KMS-11 (cell line): Measurements from ENCODE around the gene ATP6V1C2.

Source experiments
- H2AFZ ChIP-seq: fragments of 200-600 bp; sonication (generic); 2 replicates; pipeline ENCODE4 v1.6.1; 2016; ENCODE audit warnings: antibody characterized with exemption, mixed run types, low read depth
- H3K27ac ChIP-seq: fragments of 200-600 bp; sonication (generic); 2 replicates; pipeline ENCODE4 v1.6.1; 2016; ENCODE audit warnings: mild to moderate bottlenecking, mixed run types
- H3K27me3 ChIP-seq: fragments of 200-600 bp; sonication (generic); 2 replicates; pipeline ENCODE4 v1.6.1; 2017; ENCODE audit warnings: mild to moderate bottlenecking, low read depth, mixed run types, moderate library complexity; ENCODE audit not compliant: insufficient read depth
- H3K36me3 ChIP-seq: fragments of 200-600 bp; sonication (generic); 2 replicates; pipeline ENCODE4 v1.6.1; 2017; ENCODE audit warnings: mild to moderate bottlenecking, mixed run types; ENCODE audit not compliant: insufficient read depth
- H3K4me1 ChIP-seq: fragments of 200-600 bp; sonication (generic); 2 replicates; pipeline ENCODE4 v1.6.1; 2016; ENCODE audit warnings: mild to moderate bottlenecking, low read depth, mixed run types; ENCODE audit not compliant: poor library complexity, severe bottlenecking
- H3K4me2 ChIP-seq: fragments of 200-600 bp; sonication (generic); 2 replicates; pipeline ENCODE4 v1.7.0; 2016; ENCODE audit warnings: mild to moderate bottlenecking, mixed run types
- H3K4me3 ChIP-seq: fragments of 200-600 bp; sonication (generic); IDR thresholded peaks from 2 replicates; pipeline ENCODE4 v1.6.1; 2017; ENCODE audit warnings: low read depth, low read length, mixed read lengths; ENCODE audit not compliant: insufficient read depth
- H3K79me2 ChIP-seq: fragments of 200-600 bp; sonication (generic); 2 replicates; pipeline ENCODE4 v1.6.1; 2016; ENCODE audit warnings: low read depth, mixed run types; ENCODE audit not compliant: insufficient read depth
- H3K9ac ChIP-seq: fragments of 200-600 bp; sonication (generic); 2 replicates; pipeline ENCODE4 v1.6.1; 2016; ENCODE audit warnings: mild to moderate bottlenecking, mixed run types
- H4K20me1 ChIP-seq: fragments of 200-600 bp; sonication (generic); 2 replicates; pipeline ENCODE4 v1.6.1; 2016; ENCODE audit warnings: mild to moderate bottlenecking, mixed run types; ENCODE audit not compliant: insufficient read depth
- TF ChIP-seq, protein P1 (sequence below): fragments of 200-600 bp; sonication (generic); conservative IDR thresholded peaks from 2 replicates; pipeline ENCODE4 v1.6.1; 2017; ENCODE audit warnings: low read depth, mild to moderate bottlenecking, antibody characterized with exemption, low read length, moderate library complexity, mixed read lengths

Gene ATP6V1C2

DNA sequence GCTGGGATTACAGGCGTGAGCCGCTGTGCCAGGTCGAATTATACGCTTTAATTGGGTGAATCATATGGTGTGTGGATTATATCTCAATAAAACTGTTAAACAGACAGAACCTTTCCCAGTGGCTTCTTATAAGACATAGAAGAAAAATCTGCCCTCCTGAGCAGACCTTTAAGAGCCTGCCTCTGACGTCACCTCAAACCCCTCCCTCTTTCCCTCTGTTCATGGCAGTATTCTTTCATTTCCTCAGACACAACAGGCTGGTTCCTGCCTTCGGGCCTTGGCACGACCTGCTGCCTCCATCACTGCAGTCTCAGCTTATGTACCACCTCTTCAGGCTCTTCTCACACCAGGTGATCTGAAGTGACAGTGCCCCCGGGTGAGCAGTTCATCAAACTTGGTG lies 105.2 kb downstream of the ATP6V1C2 start:
- Histone ChIP-seq H3K79me2 (no peaks in the 10 kb centered on the region), H3K27ac (no peak overlapping the region), H3K4me1 (no peaks in the 10 kb centered on the region), H3K9ac (no peak overlapping the region), H3K36me3 (no peaks in the 10 kb centered on the region), H2AFZ (no peak overlapping the region), H3K4me2 (no peak overlapping the region), H4K20me1 (no peaks in the 10 kb centered on the region), H3K27me3 (no peaks in the 10 kb centered on the region), H3K4me3 (no peak overlapping the region)
- TF ChIP-seq, protein P1, sequence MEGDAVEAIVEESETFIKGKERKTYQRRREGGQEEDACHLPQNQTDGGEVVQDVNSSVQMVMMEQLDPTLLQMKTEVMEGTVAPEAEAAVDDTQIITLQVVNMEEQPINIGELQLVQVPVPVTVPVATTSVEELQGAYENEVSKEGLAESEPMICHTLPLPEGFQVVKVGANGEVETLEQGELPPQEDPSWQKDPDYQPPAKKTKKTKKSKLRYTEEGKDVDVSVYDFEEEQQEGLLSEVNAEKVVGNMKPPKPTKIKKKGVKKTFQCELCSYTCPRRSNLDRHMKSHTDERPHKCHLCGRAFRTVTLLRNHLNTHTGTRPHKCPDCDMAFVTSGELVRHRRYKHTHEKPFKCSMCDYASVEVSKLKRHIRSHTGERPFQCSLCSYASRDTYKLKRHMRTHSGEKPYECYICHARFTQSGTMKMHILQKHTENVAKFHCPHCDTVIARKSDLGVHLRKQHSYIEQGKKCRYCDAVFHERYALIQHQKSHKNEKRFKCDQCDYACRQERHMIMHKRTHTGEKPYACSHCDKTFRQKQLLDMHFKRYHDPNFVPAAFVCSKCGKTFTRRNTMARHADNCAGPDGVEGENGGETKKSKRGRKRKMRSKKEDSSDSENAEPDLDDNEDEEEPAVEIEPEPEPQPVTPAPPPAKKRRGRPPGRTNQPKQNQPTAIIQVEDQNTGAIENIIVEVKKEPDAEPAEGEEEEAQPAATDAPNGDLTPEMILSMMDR: no peak

GRCh38 chr2:10828346-10828745 lies 106.9 kb downstream of the ATP6V1C2 start:
- H3K4me1 ChIP-seq: peaks cover 4% of the 10 kb centered on the region
- no peak overlapping the region for H3K4me2 ChIP-seq
- no peak overlapping the region for H3K27ac ChIP-seq
- TF ChIP-seq, protein P1: no peak
- no peaks in the 10 kb centered on the region for H3K27me3 ChIP-seq
- H3K4me3 ChIP-seq: no peak overlapping the region
- H3K36me3 ChIP-seq: no peaks in the 10 kb centered on the region
- no peak overlapping the region for H3K9ac ChIP-seq
- H2AFZ ChIP-seq: no peak overlapping the region
- no peaks in the 10 kb centered on the region for H3K79me2 ChIP-seq
- H4K20me1 ChIP-seq: no peaks in the 10 kb centered on the region

- TF ChIP-seq, protein P1: no peak
- H2AFZ ChIP-seq: no peak overlapping the region
- no peaks in the 10 kb centered on the region for H3K27me3 ChIP-seq
- H3K4me1 ChIP-seq: peaks cover 4% of the 10 kb centered on the region
- H3K36me3 ChIP-seq: no peaks in the 10 kb centered on the region
- no peak overlapping the region for H3K27ac ChIP-seq
- H3K4me2 ChIP-seq: no peak overlapping the region
- no peak overlapping the region for H3K9ac ChIP-seq
- no peaks in the 10 kb centered on the region for H4K20me1 ChIP-seq
- H3K4me3 ChIP-seq: no peak overlapping the region
- H3K79me2 ChIP-seq: no peaks in the 10 kb centered on the region
Measured at GRCh38 chr2:10829299-10829698, 107.9 kb downstream of the ATP6V1C2 start.

DNA sequence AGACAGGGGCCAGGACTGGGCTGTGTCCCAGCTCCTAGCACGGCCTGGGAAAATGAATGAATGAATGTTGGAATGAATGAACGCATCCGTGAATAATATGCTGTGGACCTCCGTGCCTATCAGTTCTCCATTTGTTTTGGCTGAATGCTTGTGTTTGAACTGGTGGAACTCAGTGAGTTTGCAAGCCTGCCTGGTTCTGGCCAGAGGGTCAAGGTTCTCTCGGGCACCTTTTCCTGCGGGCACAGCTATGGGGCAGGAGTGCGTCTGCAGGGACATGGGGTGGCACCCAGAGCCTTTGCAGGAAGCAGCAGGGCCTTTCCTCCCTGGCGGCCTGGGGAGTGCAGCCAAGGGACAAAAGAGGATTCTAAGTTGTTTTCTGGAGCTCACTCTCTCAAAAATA lies 108.8 kb downstream of the ATP6V1C2 start:
- TF ChIP-seq, protein P1: no peak
- Histone ChIP-seq H3K27me3 (no peaks in the 10 kb centered on the region), H2AFZ (no peak overlapping the region), H4K20me1 (no peaks in the 10 kb centered on the region), H3K4me1 (peaks cover 8% of the 10 kb centered on the region), H3K36me3 (no peaks in the 10 kb centered on the region), H3K79me2 (no peaks in the 10 kb centered on the region), H3K27ac (no peak overlapping the region), H3K9ac (no peak overlapping the region), H3K4me3 (no peak overlapping the region), H3K4me2 (no peak overlapping the region)
